Stimulated activated CD8-positive, alpha-beta memory T cell treated with anti-CD3 and anti-CD28 coated beads, Interleukin-7, amount 100 ng/mL, for 1 hour (primary cell): ENCODE data around the gene DBNDD2.

Source experiments
- DNase-seq, 2 donors: peaks; one replicate each; pipeline ENCODE4 v3.0.0-alpha.2; 2020; ENCODE audit warnings: low read depth in 2 of 2

The DBNDD2 gene

DNA sequence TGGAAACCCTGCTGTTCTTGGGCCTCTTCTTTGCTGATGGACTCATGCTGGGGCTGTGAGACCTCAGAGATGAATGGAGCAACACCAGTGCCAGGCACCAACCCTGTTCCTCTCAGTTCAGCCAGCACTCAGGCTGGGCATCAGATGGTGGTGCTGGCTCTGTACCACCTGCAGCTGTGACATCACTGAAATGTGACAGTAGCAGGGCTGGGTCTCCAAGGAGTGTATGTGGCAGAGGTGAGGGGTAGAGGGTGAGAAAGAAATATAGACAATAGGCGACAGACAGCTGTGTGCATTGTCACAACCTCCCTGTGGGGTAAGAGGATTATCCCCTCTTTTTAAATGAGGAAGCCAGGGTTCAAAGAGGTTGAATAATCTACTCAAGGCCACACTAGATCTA, 29.9 kb upstream of the DBNDD2 start, which contains the start of gene TP53TG5:
Gene TP53TG5 (minus strand): TSS at position 135 of the 400 bp plus-strand sequence. CDS start 89 bp downstream, at position 46.
- DNase-seq = no peak

DNA sequence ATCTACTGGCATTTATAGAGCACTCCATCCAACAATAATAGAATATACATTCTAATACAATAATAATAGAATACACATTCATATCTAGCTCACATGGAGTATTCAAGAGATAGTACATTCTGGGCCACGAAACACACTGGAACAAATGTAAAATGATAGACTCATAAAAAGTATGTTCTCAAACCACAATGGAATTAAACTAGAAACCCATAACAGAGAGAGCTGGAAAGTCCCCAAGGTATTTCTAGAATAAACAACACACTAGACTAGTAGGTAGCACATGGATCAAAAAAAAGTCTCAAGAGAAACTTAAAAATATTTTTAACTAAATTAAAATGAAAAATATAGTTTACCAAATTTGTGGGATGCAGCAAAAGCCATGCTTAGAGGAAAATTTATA, 20.8 kb upstream of the DBNDD2 start:
- DNase-seq = no peak

DNA sequence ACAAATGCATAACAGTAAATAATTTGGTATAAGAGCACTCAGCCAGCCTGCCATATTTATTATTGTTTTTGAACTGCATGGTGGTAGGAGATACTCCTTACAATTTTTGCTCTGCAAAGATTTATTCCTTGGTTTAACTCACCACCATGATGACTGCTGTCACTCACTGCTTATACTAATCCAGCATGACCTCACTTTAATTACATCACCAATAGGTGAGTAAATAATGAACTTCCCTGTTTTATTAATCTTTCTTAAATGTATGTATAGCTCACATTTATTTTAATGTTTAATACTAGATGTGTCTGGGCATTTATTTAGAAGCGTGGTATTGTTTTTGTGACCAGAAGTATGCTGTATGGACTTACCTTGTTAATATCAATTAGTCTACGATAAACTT, 17.2 kb upstream of the DBNDD2 start:
- no peak for DNase-seq

DNA sequence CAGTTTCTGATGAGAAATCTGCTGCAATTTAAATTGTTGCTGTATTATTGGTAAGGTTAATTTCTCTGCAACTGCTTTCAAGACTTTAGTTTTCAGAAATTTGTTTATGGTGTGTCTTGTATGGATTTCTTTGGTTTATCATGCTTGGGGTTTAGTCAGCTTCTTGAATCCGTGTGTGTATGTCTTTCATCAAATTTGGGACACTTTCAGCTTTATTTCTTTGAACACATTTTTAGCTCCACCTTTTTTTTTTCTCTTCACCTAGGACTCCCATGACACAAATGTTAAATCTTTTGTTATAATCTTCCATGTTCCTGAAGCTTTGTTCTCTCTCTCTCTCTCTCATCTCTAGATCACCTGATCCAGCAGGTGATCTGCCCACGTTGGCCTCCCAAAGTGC, 16.5 kb upstream of the DBNDD2 start:
- DNase-seq = no peak

DNA sequence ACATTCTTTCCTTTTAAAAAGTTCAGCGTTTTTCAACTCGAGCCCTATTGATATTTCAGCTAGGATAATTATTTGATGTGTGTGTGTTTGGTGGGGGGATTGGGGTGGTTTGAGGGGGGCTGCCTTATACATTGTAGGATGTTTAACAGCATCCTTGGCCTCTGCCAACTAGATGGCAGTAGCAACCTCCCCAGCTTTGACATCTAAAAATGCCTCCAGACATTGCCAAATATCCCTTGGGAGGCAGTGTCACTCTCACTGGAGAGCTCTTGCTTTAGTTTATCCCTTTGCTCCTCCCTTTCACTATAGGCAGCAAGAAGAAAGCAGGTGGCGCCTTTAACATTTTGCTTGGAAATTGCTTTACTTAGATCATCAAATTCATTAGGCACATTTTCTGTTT, 15.4 kb upstream of the DBNDD2 start:
- DNase-seq = no peak

DNA sequence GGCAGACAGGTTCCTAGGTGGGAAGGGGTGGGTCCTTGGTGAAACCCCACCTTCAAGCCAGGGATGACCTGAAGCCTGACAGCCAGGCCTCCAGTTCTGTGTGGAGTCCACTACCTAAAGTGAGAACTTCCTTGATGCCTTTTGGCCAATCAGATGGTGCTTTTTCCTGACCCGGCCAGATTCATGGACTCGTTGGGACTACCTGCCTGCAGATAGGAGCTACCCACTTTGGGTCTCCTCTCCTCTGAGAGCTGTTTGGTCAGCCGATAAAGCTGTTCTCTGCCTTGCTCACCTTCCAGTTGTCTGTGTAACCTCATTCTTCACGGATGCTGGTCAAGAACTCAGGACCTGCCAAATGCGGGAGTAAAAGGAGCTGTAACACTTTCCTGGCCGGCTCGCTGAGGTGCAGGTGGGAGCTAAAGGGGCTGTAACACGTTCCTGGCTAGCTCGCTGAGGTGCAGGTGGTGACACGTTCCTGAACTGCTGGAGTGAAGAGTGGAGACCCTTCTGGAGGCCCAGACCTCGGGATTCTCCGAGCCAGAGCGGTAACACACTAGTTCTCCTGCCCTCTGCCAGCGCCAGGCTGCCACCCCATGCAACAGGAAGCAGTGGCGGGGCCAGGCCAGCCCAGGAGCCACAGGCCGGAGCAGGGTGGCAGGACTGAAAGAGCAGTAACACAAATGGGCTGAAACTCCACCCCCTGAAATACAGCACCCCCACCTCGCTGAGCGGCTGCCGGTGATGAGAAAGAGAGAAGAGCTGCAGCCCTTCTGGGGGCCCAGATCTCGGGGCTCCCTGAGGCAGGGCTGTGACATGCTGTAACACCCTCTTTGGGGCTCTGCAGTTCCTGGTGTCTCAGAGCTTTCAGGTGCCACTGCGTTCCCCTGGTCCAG, 13.6 kb upstream of the DBNDD2 start:
- DNase-seq = no peak

DNA sequence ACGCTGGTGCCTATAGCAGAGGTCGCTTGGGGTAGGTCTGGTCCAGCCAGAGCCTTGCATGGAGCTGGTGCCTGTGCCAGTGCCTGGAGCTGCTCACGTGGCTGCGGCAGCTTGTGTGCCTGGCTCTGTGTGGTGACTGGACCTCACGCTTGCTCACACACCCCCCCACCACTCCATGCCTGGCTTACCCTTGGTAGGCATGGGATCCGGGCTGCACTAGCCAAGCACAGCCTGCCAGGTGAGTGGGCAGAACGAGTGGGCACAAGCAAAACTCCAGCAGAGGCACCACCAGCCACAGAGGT, 13.0 kb upstream of the DBNDD2 start:
- no peak for DNase-seq

DNA sequence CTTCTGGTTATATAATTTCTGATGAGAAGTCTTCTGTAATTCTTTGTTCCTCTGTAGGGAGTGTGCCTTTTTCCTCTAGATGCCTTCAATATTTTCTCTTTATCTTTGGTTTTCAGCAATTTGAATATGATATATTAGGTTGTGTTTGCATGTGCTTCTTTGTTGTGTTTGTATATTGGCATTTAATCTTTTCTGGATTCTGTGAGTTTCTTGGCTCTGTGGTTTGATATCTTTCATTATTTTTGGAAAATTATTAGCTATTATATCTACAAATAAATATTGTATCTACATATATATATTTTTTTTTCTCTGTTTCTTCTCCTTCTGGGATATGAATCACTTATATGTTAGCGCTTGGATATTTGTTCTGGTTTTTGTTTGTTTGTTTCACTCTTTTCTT, 9.1 kb upstream of the DBNDD2 start:
- no peak for DNase-seq

DNA sequence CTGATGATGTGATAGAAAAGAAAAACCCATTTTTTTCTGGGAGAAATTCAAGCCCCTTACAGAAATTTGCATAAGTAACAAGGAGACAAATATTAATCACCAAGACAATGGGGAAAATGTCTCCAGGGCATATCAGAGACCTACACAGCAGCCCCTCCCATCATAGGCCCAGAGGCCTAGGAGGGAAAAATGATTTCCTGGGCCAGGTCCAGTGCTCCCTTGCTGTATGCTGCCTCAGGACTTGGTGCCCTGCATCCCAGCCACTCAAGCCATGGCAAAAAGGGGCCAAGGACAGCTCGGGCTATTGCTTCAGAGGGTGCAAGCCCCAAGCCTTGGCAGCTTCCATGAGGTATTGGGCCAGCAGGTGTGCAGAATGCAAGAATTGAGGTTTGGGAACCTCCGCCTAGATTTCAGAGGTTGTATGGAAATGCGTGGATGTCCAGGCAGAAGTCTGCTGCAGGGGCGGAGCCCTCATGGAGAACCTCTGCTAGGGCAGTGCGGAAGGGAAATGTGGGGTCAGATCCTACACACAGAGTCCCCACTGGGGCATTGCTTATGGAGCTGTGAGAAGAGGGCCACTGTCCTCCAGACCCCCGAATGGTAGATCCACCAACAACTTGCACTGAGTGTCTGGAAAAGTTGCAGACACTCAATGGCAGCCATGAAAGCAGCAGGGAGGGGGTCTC, 7.6 kb upstream of the DBNDD2 start:
- DNase-seq = no peak

DNA sequence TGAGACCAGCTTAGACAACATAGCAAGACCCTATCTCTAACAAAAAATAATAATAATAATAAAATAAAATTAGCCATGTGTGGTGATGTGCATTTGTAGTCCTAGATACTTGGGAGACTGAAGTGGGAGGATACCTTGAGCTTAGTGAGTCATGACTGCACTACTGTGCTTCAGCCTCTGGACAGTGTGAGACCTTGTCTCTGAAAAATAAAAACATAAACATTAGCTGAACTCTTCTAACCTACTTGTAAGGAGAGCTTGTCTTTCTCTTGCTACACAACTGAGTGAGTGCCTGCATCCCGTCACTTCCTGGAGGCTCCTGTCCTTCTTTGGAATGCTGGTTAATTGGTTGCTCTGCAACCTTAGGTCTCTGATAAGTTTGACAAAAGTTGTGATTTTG, 5.1 kb upstream of the DBNDD2 start:
- DNase-seq = no peak

DNA sequence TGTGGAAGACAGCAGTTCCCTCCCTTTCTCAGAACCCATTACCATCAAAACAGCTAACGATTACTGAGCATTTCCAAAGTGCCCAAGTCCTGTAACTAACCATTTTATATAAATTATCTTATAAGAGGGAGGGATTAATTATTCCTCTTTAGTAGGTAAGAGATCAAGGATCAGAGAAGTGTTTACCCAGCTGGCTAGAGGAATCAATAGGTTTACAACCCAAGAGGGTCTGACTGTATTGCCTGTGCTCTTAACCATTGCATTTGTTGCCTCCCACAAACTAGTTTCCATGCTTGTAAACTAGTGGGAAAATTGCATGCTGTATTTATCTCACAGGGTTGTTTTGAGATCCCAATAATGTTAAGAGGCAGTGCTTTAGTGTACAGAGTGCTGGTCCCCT, 3.7 kb upstream of the DBNDD2 start:
- no peak for DNase-seq

DNA sequence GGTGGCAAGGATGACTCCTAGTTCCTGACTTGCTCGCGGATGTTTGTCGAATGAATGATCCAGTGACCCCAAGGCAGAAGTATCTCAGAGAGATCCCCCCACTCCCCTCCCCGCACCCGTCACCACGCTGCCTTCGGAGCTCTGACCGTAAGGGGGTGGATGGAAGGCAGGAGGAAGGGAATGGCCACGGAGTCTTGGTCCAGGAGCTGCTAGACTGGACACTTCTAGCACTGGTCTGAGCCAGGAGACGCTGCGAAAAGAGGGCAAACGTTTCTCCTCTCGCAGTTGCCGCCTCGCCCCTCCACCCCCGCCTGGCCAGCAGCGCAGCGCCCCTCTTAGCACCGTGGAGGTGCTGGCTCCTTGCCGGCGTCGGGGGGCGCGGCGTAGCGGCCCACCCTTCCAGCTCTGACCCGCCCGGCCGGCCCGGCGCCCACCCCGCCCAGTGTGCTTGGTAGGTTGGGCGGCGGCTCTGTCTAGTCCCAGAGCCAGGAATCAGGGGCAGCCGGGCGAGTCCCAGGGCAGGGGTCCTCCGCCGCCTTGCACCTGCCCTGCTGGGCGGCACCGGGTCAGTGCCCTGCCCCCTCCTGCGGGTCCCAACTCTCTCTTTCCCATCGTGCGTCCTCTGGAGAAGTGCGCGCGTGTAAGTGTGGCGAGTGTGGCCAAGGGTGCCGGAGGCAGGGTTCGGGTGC, 2.4 kb upstream of the DBNDD2 start:
- no peak for DNase-seq

DNA sequence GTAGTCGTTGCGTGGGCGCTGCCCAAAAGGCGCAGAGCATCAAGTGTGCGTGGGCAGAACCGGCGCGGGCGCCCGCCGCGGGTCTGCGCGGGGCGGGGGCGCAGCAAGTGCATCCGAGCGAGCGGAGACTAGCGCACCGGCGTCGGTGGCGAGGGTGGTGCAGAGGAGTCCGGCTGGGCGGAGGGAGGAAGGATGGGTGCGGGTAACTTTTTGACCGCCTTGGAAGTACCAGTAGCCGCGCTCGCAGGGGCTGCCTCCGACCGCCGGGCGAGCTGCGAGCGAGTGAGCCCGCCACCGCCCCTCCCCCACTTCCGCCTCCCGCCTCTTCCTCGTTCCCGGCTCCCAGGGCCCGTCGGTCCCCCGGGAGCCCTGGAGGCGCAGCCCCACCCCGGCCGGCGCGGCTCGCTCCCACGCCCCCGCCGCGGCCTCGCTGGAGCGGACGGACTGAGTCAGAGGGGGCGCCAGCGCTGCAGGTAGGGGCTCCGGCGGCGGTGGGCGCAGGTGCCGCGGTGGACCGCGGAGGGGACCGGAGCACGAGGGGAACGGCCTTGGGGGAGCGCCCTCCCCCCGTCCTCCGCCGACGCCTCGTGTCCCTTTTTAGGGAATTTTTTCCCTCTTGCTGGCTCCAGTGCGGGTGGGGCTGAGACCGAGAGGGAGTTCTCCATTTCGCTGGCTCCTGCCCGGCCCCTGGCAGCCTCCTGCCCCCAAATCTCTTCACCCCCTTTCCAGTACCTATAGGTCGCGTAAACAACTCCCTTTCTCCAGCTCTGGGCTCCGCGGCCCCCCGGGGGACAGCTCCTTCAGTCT, 1.6 kb upstream of the DBNDD2 start:
- DNase-seq = peak in 1 of 2 donors; percentile 13

DNA sequence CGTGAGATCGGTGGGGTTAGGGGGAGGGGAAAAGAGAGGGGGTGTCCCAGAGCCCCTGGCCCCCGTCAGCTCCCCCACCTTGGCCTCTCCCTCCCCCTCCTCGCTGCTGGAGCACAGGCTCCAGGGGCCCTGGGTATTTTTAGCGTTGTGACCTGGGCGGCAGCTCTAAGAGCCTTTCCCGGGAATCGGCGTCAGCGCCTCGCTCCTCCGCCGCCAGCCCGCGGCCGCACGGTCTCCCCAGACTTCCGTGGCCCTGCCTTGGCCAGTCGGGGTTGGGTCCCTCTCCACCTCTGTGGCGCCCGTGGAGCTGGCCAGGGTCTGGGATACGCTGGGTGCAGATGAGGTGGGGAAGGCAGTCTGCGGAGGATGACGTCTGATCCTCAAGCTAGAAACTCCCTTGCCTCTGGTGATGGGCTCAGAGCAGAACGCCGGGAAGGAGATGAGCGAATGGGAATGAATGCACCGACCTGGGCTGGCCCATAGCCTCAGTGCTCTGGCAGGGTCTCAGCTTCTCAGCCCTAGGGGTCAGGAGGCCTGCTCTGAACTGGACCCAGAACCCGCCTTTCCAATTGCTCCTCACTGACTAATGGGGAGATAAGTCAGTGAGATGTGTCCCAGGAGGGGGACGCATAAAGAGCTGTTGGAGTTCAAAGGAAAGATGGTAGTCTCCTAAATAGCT, 883 bp upstream of the DBNDD2 start:
- DNase-seq = no peak

DNA sequence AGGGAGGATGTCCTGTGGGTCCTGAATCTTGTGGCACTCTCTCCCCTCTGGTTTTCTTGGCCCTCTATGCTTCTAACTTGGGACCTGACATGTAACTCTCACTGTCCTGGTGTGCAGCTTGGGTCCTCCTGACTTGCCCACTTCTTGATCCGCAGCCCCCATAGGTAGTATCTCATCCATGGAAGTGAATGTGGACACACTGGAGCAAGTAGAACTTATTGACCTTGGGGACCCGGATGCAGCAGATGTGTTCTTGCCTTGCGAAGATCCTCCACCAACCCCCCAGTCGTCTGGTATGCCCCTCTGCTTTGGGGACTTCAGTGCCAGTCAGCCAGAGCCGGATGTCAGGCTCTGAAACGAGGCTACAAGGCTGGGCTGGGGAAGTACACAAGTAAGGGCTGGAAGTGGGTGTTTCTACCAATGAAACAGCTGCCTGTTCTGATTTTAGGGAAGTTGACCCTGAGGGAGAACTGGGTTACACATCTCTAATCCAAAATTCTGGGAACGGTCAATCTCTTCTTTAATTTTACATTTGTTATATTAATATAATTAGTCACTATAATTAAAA, 641 bp downstream of the DBNDD2 start:
- no peak for DNase-seq

DNA sequence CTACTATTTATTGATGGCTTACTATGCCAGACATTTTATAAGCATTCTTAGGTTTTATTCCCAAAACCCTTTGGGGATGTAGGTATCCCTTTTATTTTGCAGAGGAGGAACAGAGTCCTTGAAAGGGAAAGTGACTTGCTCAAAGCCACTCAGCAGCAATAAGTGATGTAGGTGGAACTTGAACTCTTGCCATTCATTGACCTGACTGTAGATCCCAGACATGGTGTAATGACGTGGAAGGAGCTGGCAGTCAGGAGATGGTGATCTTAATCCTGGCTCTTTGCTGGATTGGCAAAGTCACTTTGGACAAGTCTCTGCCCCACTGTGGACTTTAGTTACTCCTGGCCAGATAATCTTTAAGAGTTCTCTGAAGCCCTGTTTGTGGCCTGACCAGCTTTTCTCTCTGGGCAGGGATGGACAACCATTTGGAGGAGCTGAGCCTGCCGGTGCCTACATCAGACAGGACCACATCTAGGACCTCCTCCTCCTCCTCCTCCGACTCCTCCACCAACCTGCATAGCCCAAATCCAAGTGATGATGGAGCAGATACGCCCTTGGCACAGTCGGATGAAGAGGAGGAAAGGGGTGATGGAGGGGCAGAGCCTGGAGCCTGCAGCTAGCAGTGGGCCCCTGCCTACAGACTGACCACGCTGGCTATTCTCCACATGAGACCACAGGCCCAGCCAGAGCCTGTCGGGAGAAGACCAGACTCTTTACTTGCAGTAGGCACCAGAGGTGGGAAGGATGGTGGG, 1.6 kb downstream of the DBNDD2 start:
- no peak for DNase-seq

DNA sequence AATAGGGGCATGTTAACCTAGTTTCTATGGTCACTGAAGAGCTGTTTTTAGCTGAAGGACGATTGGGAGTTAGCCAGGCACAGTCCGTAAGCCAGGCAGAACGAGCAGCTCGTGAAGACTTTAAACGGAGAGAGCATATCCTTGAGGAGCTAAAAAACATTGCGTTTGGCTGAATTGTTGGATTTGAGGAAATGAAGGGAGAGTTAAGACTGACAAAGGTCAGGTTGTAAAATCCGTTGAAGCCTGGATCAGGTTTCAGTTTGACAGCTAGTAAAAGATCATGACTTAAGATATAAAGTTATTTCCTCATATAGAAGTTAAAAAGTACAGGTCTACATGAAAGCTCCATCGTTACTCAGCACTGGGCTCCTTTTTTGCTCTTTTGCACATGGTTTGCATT, 2.8 kb downstream of the DBNDD2 start:
- DNase-seq = no peak

DNA sequence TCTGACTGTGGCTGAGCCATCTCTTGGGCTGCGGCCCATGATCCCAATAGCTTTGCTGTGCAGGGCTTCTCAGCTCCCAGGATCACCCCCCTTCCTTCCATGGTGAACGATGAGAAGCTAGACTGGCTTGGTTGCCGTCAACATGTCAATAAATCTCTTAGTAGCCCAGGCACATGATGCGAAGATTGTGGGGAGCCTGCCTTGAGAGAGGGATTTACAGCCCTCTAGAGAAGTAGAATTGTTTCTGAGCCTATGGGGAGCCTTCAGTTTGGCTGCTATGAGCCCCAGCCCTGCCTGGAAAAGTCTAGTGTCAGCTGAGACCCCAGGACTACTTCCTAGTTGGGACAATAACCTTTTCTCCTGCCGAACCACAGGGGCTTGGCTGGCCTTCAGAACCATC, 4.6 kb downstream of the DBNDD2 start:
- DNase-seq = no peak

DNA sequence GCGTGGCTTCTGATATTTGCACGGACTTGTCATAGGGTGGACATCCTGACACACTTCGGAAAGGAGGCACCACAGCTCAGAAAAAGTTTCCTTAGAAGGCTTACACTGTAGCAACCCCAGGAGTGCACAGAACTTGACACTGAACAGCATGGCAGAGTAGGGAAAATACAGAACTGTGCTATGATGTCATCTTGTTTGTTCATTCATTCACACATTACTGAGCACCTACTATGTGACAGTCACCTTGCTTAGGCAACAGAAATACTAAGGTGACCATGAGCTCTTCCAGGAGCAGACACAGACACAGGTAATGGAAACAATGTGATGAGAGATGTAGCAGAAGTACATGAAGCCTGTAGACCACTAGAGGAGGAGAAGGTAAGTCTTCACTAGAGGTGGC, 5.4 kb downstream of the DBNDD2 start:
- no peak for DNase-seq
